ENCODE data around the gene ALKBH5.

Gene ALKBH5

DNA sequence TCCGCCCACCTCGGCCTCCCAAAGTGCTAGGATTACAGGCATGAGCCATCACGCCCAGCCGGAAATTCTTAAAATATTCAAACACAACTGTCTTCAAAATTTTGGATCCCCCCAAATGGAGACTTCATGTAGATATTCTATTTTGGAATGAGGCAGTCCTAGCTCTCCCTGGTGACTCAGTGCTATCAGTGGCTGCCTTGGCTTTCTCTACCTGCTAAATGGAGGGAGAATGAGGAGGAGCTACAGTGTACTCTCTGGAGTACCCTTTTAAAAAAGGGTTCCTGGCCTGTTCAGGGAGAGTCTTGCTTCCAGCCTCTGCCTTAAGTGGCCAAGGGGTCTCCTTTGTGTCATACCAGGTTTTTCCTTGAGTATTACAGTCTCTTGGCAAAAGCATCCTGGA is 10.8 kb downstream of the ALKBH5 start:
- H3K4me1 ChIP-seq (ENCODE audit: control insufficient read depth, insufficient read depth, low read length), result no peaks in the 10 kb centered on the region
- 93 to 100% methylated on average over 4 of the region's 4 CpGs for WGBS, 2 experiments
- H3K9me3 ChIP-seq (ENCODE audit: control insufficient read depth, low read length), result no peaks in the 10 kb centered on the region
- no peak overlapping the region for H3K4me3 ChIP-seq (ENCODE audit: insufficient read depth, low read depth, low read length)
- H3K36me3 ChIP-seq (ENCODE audit: control insufficient read depth, insufficient read depth, low read length), result peaks cover 51% of the 10 kb centered on the region
- H3K27me3 ChIP-seq (ENCODE audit: control insufficient read depth, insufficient read depth, low read length, poor library complexity, severe bottlenecking), result no peaks in the 10 kb centered on the region
- no peak overlapping the region for H3K27ac ChIP-seq (ENCODE audit: insufficient read depth, low read depth, low read length, poor library complexity, severe bottlenecking)

DNA sequence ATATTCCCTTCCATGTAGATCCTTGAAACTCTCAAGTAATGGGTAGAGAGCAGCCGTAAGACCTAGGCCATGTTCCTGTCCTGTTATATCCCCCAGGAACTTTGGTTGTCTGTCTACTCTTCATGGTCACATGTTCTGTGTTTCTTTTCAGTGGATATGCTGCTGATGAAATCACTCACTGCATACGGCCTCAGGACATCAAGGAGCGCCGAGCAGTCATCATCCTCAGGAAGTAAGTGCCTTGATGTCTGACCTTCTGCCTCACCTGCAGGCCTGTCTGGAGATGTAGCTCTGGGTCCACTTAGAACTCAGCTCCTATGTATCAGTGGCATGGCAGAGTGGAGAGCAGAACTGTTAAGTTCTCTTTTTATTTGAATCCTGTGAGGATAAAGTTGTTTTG is 11.2 kb downstream of the ALKBH5 start:
- Histone ChIP-seq H3K36me3 (ENCODE audit: control insufficient read depth, insufficient read depth, low read length) (peaks cover 51% of the 10 kb centered on the region), H3K4me3 (ENCODE audit: insufficient read depth, low read depth, low read length) (no peak overlapping the region), H3K27me3 (ENCODE audit: control insufficient read depth, insufficient read depth, low read length, poor library complexity, severe bottlenecking) (no peaks in the 10 kb centered on the region), H3K27ac (ENCODE audit: insufficient read depth, low read depth, low read length, poor library complexity, severe bottlenecking) (no peak overlapping the region), H3K4me1 (ENCODE audit: control insufficient read depth, insufficient read depth, low read length) (no peaks in the 10 kb centered on the region), H3K9me3 (ENCODE audit: control insufficient read depth, low read length) (no peaks in the 10 kb centered on the region)
- 94 to 96% methylated on average over 4 of the region's 4 CpGs for WGBS, 2 experiments

DNA sequence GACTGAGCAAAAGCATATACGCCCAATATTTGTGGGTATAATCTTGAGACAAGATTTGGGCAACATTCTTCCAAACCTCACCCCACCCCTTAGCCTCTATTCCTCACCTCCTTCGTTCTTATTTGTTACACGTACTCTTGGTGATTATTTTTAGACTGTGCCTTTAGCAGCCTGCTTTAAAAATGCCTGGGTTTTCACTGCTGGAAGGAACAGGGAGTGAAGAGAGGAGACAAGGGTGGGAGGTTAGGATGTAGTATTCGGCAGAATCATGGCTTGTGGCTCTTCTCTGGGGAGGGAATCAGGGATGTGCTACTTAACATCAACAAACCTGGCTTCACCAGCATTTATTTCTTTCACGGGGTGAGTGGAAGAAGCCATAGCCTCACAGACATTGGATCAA is 11.6 kb downstream of the ALKBH5 start:
- H3K4me3 ChIP-seq (ENCODE audit: insufficient read depth, low read depth, low read length), result no peak overlapping the region
- 96 to 98% methylated on average over 5 of the region's 5 CpGs for WGBS, 2 experiments
- H3K36me3 ChIP-seq (ENCODE audit: control insufficient read depth, insufficient read depth, low read length), result peaks cover 51% of the 10 kb centered on the region

DNA sequence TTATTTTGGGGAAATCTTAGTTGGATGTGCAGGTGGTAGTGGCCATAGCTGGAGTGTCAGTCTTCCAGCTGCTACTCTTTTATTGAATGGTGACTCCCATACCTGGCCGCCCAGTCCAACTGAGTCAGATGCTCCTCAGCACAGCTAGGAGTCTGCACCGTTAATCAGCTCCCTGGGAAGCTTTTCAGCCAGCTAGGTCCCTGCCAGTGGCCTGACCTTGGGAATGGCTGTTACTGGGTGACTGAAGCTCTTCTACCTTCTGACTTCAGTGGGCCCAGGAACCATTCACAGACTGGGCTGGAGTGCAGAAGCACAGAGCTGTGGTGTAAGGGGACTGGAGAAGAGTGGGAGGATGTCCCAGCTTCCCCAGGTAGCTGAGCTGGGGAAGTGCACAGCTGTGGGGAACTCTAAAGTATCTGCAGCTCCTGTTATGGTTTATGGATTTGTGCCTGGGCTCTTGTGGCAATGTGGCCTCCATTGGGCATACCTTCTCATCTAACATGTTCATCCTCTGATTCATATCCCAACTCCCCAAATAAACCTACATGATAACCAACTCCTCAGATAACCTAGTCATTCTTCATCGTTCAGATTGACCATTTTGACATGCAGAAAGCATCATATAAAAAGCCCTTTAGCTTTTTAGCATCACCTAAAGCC is 14.0 kb downstream of the ALKBH5 start:
- Histone ChIP-seq H3K9me3 (ENCODE audit: control insufficient read depth, low read length) (no peaks in the 10 kb centered on the region), H3K27me3 (ENCODE audit: control insufficient read depth, insufficient read depth, low read length, poor library complexity, severe bottlenecking) (no peaks in the 10 kb centered on the region), H3K4me1 (ENCODE audit: control insufficient read depth, insufficient read depth, low read length) (no peaks in the 10 kb centered on the region), H3K4me3 (ENCODE audit: insufficient read depth, low read depth, low read length) (no peak overlapping the region), H3K27ac (ENCODE audit: insufficient read depth, low read depth, low read length, poor library complexity, severe bottlenecking) (no peak overlapping the region), H3K36me3 (ENCODE audit: control insufficient read depth, insufficient read depth, low read length) (peaks cover 43% of the 10 kb centered on the region)
- 95 to 96% methylated on average over 3 of the region's 3 CpGs for WGBS, 2 experiments

More for the DNA sequence above, 11.6 kb downstream of the ALKBH5 start:
- H3K27me3 ChIP-seq (ENCODE audit: control insufficient read depth, insufficient read depth, low read length, poor library complexity, severe bottlenecking), result no peaks in the 10 kb centered on the region
- no peak overlapping the region for H3K27ac ChIP-seq (ENCODE audit: insufficient read depth, low read depth, low read length, poor library complexity, severe bottlenecking)
- H3K9me3 ChIP-seq (ENCODE audit: control insufficient read depth, low read length), result no peaks in the 10 kb centered on the region
- H3K4me1 ChIP-seq (ENCODE audit: control insufficient read depth, insufficient read depth, low read length), result no peaks in the 10 kb centered on the region

DNA sequence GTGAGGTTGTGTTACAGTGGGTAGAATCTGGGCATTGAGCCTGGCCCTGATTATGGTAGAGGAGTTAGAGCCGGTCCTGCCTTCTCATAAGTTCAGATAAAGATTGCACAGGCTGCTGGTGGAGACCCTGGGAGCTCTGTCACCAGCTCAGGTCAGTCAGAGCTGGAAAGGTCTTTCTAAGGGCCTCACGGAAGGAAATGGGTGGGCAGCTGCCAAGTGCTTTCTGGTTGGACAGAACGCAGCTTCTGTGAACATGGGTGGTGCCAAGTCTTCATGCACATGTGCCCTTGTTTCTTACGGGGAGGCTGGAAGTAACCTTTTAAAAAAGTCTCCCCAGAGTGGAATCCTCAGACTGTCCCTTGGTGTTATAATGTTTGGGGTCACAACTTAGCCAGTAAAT is 14.9 kb downstream of the ALKBH5 start:
- Histone ChIP-seq H3K9me3 (ENCODE audit: control insufficient read depth, low read length) (no peaks in the 10 kb centered on the region), H3K27ac (ENCODE audit: insufficient read depth, low read depth, low read length, poor library complexity, severe bottlenecking) (no peak overlapping the region), H3K36me3 (ENCODE audit: control insufficient read depth, insufficient read depth, low read length) (peaks cover 43% of the 10 kb centered on the region), H3K27me3 (ENCODE audit: control insufficient read depth, insufficient read depth, low read length, poor library complexity, severe bottlenecking) (no peaks in the 10 kb centered on the region), H3K4me3 (ENCODE audit: insufficient read depth, low read depth, low read length) (no peak overlapping the region), H3K4me1 (ENCODE audit: control insufficient read depth, insufficient read depth, low read length) (no peaks in the 10 kb centered on the region)
- WGBS, 2 experiments, result 93 to 98% methylated on average over 4 of the region's 4 CpGs

DNA sequence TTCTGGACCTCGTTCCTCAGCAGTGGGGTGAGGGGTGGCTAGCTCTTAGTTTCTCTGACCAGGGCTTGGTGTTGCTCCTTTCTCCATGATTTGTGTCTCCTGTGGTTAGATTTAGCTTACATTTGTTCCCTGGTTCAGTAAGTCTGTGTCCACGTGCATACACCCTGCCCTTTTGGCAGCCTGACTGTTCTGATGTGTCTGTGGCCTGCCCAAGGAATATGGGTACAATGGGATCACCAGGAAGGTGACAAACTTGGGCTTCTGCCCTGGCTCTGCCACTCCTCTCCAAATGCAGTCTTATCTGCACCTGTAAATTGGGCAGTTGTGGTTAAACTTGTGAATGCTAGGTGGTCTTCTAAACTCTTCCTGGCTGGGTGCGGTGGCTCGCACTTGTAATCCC is 17.5 kb downstream of the ALKBH5 start:
- peaks cover 24% of the 10 kb centered on the region for H3K36me3 ChIP-seq (ENCODE audit: control insufficient read depth, insufficient read depth, low read length)
- H3K9me3 ChIP-seq (ENCODE audit: control insufficient read depth, low read length), result no peaks in the 10 kb centered on the region
- no peak overlapping the region for H3K4me3 ChIP-seq (ENCODE audit: insufficient read depth, low read depth, low read length)
- 92 to 94% methylated on average over 4 of the region's 4 CpGs for WGBS, 2 experiments
- H3K4me1 ChIP-seq (ENCODE audit: control insufficient read depth, insufficient read depth, low read length), result no peaks in the 10 kb centered on the region
- no peaks in the 10 kb centered on the region for H3K27me3 ChIP-seq (ENCODE audit: control insufficient read depth, insufficient read depth, low read length, poor library complexity, severe bottlenecking)
- no peak overlapping the region for H3K27ac ChIP-seq (ENCODE audit: insufficient read depth, low read depth, low read length, poor library complexity, severe bottlenecking)

DNA sequence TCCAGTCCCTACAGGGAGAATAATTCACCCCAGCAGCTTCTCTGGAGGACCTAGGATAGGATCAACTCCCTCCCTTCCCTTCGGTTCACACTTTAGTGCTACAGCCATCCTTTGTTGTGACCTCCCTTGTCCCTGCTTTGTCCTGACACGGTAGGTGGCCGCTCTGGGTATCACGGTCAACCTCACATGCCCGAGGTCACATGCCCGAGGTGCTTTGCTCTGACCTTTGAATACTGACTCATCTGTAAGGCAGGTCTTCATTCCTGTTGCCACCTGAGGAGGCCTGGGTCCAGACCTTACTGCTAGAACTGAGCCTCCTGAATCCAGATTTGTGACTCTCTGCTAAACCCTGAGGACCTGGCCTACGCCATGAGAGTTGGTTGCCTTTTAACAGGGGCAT is 19.7 kb downstream of the ALKBH5 start:
- H3K4me1 ChIP-seq (ENCODE audit: control insufficient read depth, insufficient read depth, low read length), result no peaks in the 10 kb centered on the region
- no peak overlapping the region for H3K4me3 ChIP-seq (ENCODE audit: insufficient read depth, low read depth, low read length)
- H3K9me3 ChIP-seq (ENCODE audit: control insufficient read depth, low read length), result no peaks in the 10 kb centered on the region
- H3K27ac ChIP-seq (ENCODE audit: insufficient read depth, low read depth, low read length, poor library complexity, severe bottlenecking), result no peak overlapping the region
- H3K27me3 ChIP-seq (ENCODE audit: control insufficient read depth, insufficient read depth, low read length, poor library complexity, severe bottlenecking), result no peaks in the 10 kb centered on the region
- peaks cover 20% of the 10 kb centered on the region for H3K36me3 ChIP-seq (ENCODE audit: control insufficient read depth, insufficient read depth, low read length)
- 57 to 62% methylated on average over 7 of the region's 7 CpGs for WGBS, 2 experiments

DNA sequence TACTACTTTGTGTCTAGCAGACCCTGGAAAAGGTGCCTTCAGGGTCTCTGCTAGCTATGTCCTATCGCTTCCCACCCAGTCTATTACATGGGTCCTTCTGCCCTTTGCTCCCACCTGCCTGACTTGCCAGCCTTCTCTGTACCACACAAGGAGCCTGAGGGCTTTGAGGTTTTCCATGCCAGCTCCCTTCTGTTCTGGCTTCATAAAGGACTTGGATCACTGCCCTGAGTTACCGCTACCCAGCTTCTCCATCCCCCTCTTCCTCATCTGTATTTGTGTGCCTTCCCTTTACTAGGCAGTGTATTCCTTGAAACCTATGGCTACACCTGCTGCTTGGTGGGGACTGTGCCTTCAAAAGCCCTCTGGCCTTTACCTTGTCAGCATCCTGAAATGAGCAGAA is 22.2 kb downstream of the ALKBH5 start:
- Histone ChIP-seq H3K36me3 (ENCODE audit: control insufficient read depth, insufficient read depth, low read length) (peaks cover 39% of the 10 kb centered on the region), H3K27me3 (ENCODE audit: control insufficient read depth, insufficient read depth, low read length, poor library complexity, severe bottlenecking) (no peaks in the 10 kb centered on the region)
- 95 to 97% methylated on average over 2 of the region's 2 CpGs for whole genome bisulfite sequencing, 2 experiments

DNA sequence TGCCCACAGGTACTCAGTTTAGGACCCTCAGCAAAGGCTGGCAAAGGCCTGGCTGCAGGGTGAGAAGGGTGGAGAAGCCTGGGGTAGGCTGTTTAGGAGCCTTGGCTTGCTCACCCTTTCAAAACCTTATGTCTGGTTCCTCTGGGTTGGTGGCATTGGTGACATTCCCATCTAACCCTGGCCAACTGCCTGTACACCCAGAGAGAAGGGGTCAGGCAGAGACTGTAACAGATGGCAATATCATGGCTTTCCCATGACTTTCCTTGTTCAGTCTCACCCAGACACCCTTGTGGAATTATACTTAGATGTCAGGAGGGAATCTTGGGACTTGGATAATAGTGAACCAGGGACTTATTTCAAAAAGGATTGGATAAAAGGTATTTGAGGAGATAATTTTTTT is 23.3 kb downstream of the ALKBH5 start:
- H3K27ac ChIP-seq (ENCODE audit: insufficient read depth, low read depth, low read length, poor library complexity, severe bottlenecking), result no peak overlapping the region
- no peak overlapping the region for H3K4me3 ChIP-seq (ENCODE audit: insufficient read depth, low read depth, low read length)
- peaks cover 39% of the 10 kb centered on the region for H3K36me3 ChIP-seq (ENCODE audit: control insufficient read depth, insufficient read depth, low read length)
- H3K27me3 ChIP-seq (ENCODE audit: control insufficient read depth, insufficient read depth, low read length, poor library complexity, severe bottlenecking), result no peaks in the 10 kb centered on the region
- no peaks in the 10 kb centered on the region for H3K4me1 ChIP-seq (ENCODE audit: control insufficient read depth, insufficient read depth, low read length)
- H3K9me3 ChIP-seq (ENCODE audit: control insufficient read depth, low read length), result no peaks in the 10 kb centered on the region

More for the DNA sequence above, 22.2 kb downstream of the ALKBH5 start:
- no peak overlapping the region for H3K4me3 ChIP-seq (ENCODE audit: insufficient read depth, low read depth, low read length)
- no peak overlapping the region for H3K27ac ChIP-seq (ENCODE audit: insufficient read depth, low read depth, low read length, poor library complexity, severe bottlenecking)
- H3K4me1 ChIP-seq (ENCODE audit: control insufficient read depth, insufficient read depth, low read length), result no peaks in the 10 kb centered on the region
- no peaks in the 10 kb centered on the region for H3K9me3 ChIP-seq (ENCODE audit: control insufficient read depth, low read length)

DNA sequence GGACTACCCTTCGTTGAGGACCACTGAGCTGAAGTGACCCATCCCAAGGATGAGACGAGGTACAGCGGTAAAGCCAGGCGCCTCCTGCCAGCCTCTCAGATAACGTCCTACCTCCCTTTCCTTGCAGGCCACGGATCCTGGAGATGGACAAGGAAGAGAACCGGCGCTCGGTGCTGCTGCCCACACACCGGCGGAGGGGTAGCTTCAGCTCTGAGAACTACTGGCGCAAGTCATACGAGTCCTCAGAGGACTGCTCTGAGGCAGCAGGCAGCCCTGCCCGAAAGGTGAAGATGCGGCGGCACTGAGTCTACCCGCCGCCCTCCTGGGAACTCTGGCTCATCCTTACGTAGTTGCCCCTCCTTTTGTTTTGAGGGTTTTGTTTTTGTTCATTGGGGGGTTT is 24.5 kb downstream of the ALKBH5 start:
- H3K4me1 ChIP-seq (ENCODE audit: control insufficient read depth, insufficient read depth, low read length), result no peaks in the 10 kb centered on the region
- 96 to 97% methylated on average over 19 of the region's 19 CpGs for WGBS, 2 experiments
- no peak overlapping the region for H3K4me3 ChIP-seq (ENCODE audit: insufficient read depth, low read depth, low read length)
- H3K36me3 ChIP-seq (ENCODE audit: control insufficient read depth, insufficient read depth, low read length), result peaks cover 39% of the 10 kb centered on the region
- no peaks in the 10 kb centered on the region for H3K27me3 ChIP-seq (ENCODE audit: control insufficient read depth, insufficient read depth, low read length, poor library complexity, severe bottlenecking)
- no peaks in the 10 kb centered on the region for H3K9me3 ChIP-seq (ENCODE audit: control insufficient read depth, low read length)
- no peak overlapping the region for H3K27ac ChIP-seq (ENCODE audit: insufficient read depth, low read depth, low read length, poor library complexity, severe bottlenecking)
